NCI-H526 (cell line): ENCODE measurements around the gene MAN2A2.

Experiments
- DNase-seq, 2 experiments: peaks; one replicate each; lab custom pipeline; 2025; lab: John Stamatoyannopoulos, UW

The MAN2A2 gene

GRCh38 chr15:90960298-90961091 is 57.4 kb downstream of the MAN2A2 start:
- no peak for DNase-seq

GRCh38 chr15:90962021-90962420 is 58.9 kb downstream of the MAN2A2 start:
- DNase-seq: no peak

GRCh38 chr15:90966262-90966661 is 63.2 kb downstream of the MAN2A2 start:
- DNase-seq: no peak

GRCh38 chr15:90967206-90967605 is 64.1 kb downstream of the MAN2A2 start:
- DNase-seq: no peak

- no peak for DNase-seq
Measured at GRCh38 chr15:90968434-90968833, 65.3 kb downstream of the MAN2A2 start.

GRCh38 chr15:90970274-90970673 is 67.2 kb downstream of the MAN2A2 start:
- no peak for DNase-seq

GRCh38 chr15:90972133-90972532 is 69.0 kb downstream of the MAN2A2 start:
- DNase-seq: no peak
